Measurements from ENCODE around the gene GPR87. TPM values are rescaled to one million over a fixed set of nuclear protein-coding genes. Genes with fewer than 3 reads are reported as not detected.
A peak's percentile ranks its signal among the peaks of the same experiment; 100 is the strongest.

GPR87 gene
- total and polyA plus RNA-seq, 2 experiments from 2014 or later: 0.22 TPM; not detected in 1

DNA sequence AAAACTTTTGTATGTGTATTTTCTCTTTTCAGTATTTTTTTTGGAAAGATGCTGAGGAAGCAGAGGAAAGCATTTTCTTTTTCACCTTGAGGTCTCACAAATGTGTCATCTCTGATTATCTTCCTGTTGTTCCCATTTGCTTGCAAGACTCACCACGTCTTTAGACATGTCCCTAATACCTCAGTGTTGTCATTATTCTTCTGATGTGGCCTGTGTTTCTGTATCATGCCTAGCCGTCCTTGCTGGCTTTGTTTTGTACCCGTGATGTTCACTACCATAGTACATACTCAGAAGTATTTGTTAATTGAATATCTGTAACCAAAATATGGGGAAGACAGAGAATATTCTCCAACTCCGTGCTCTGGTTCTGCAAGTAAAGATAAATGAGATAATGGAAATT, 33.2 kb downstream of the GPR87 start:
- peaks cover 11% of the 10 kb centered on the region; the same call in 1 of the 2 replicates for H3F3A ChIP-seq (ENCODE audit: insufficient read depth)
- no peak overlapping the region for H3K27ac ChIP-seq
- no peaks in the 10 kb centered on the region for H3K36me3 ChIP-seq (ENCODE audit: low read depth)
- no peaks in the 10 kb centered on the region for H4K20me1 ChIP-seq (ENCODE audit: insufficient read depth)
- DNase-seq: no peak
- no peaks in the 10 kb centered on the region for H3K79me2 ChIP-seq (ENCODE audit: insufficient read depth)
- no peak for TF ChIP-seq EZH2phosphoT487 (IDR thresholded peaks at IDR 0.05; ENCODE audit: insufficient read depth, low read depth)
- no peaks in the 10 kb centered on the region for H3K9me2 ChIP-seq (ENCODE audit: insufficient read depth)
- no peaks in the 10 kb centered on the region for H3K27me3 ChIP-seq (replicated peaks; ENCODE audit: insufficient read depth)
- H3K9me3 ChIP-seq (ENCODE audit: low read depth): no peaks in the 10 kb centered on the region
- H3K4me2 ChIP-seq (ENCODE audit: unreplicated experiment): no peak overlapping the region
- peaks cover 5% of the 10 kb centered on the region; the same call in 1 of the 2 replicates for H3K4me1 ChIP-seq (ENCODE audit: insufficient read depth)
- no peak overlapping the region for H2AFZ ChIP-seq
- 62 to 63% methylated on average over 4 of the region's 4 CpGs for WGBS, 2 experiments (ENCODE audit: low coverage in 1 of 2, low lambda C conversion rate in 2 of 2, missing lambda C conversion rate in 2 of 2)
- in situ Hi-C loops (cut with MboI): no loop called here
- H3K9ac ChIP-seq: no peak overlapping the region
- no peak overlapping the region for H3K4me3 ChIP-seq

DNA sequence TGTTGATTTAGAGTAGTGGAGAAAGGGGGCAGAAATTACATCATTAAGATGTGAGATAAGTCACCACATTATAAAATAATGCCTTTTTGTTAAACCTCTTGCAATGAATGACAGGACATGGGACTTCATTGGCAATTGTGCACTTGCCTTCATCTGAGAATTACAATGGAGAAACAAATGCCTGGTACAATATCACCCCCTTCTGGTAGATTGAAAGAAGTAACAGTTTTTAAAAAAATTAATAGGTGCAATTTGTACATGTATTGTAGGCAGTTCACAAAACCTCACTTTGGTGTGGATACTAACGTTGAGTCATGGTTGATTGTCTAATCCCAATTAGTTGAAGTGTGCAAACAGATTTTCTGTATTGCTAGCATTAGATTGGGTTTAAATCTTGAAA, 33.7 kb downstream of the GPR87 start:
- Histone ChIP-seq H3K36me3 (ENCODE audit: low read depth) (no peaks in the 10 kb centered on the region), H3K9me3 (ENCODE audit: low read depth) (no peaks in the 10 kb centered on the region), H3K9me2 (ENCODE audit: insufficient read depth) (no peaks in the 10 kb centered on the region), H3K27me3 (replicated peaks; ENCODE audit: insufficient read depth) (no peaks in the 10 kb centered on the region), H3K27ac (no peak overlapping the region), H3F3A (ENCODE audit: insufficient read depth) (peaks cover 11% of the 10 kb centered on the region; the same call in 1 of the 2 replicates), H3K79me2 (ENCODE audit: insufficient read depth) (no peaks in the 10 kb centered on the region), H3K4me2 (ENCODE audit: unreplicated experiment) (no peak overlapping the region), H3K4me3 (no peak overlapping the region), H4K20me1 (ENCODE audit: insufficient read depth) (no peaks in the 10 kb centered on the region), H3K9ac (no peak overlapping the region), H3K4me1 (ENCODE audit: insufficient read depth) (peaks cover 5% of the 10 kb centered on the region; the same call in 1 of the 2 replicates), H2AFZ (no peak overlapping the region)
- in situ Hi-C loops (cut with MboI): no loop called here
- TF ChIP-seq EZH2phosphoT487 (IDR thresholded peaks at IDR 0.05; ENCODE audit: insufficient read depth, low read depth) (no peak), EZH2 (IDR thresholded peaks at IDR 0.05; ENCODE audit: insufficient read depth, poor library complexity, severe bottlenecking) (no peak)
- 0% methylated on average over 1 of the region's 1 CpG for WGBS, 2 experiments (ENCODE audit: low coverage in 1 of 2, low lambda C conversion rate in 2 of 2, missing lambda C conversion rate in 2 of 2)
- peak; percentile 56 for DNase-seq

- H3F3A ChIP-seq (ENCODE audit: insufficient read depth): peaks cover 11% of the 10 kb centered on the region; the same call in 1 of the 2 replicates
- in situ Hi-C loops (cut with MboI): no loop called here
- H3K9me3 ChIP-seq (ENCODE audit: low read depth): no peaks in the 10 kb centered on the region
- TF ChIP-seq EZH2phosphoT487 (IDR thresholded peaks at IDR 0.05; ENCODE audit: insufficient read depth, low read depth) (no peak), EZH2 (IDR thresholded peaks at IDR 0.05; ENCODE audit: insufficient read depth, poor library complexity, severe bottlenecking) (no peak)
- no peaks in the 10 kb centered on the region for H3K27me3 ChIP-seq (replicated peaks; ENCODE audit: insufficient read depth)
- H3K27ac ChIP-seq: no peak overlapping the region
- no peaks in the 10 kb centered on the region for H3K79me2 ChIP-seq (ENCODE audit: insufficient read depth)
- no peak for DNase-seq
- peaks cover 5% of the 10 kb centered on the region; the same call in 1 of the 2 replicates for H3K4me1 ChIP-seq (ENCODE audit: insufficient read depth)
- no peak overlapping the region for H2AFZ ChIP-seq
- H4K20me1 ChIP-seq (ENCODE audit: insufficient read depth): no peaks in the 10 kb centered on the region
- WGBS, 2 experiments (ENCODE audit: low coverage in 1 of 2, low lambda C conversion rate in 2 of 2, missing lambda C conversion rate in 2 of 2): 74 to 80% methylated on average over 9 of the region's 9 CpGs
- no peak overlapping the region for H3K4me3 ChIP-seq
- no peak overlapping the region for H3K4me2 ChIP-seq (ENCODE audit: unreplicated experiment)
- no peaks in the 10 kb centered on the region for H3K36me3 ChIP-seq (ENCODE audit: low read depth)
- no peaks in the 10 kb centered on the region for H3K9me2 ChIP-seq (ENCODE audit: insufficient read depth)
- H3K9ac ChIP-seq: no peak overlapping the region
These were observed 34.8 kb downstream of the GPR87 start for GRCh38 chr3:151281671-151282324.

DNA sequence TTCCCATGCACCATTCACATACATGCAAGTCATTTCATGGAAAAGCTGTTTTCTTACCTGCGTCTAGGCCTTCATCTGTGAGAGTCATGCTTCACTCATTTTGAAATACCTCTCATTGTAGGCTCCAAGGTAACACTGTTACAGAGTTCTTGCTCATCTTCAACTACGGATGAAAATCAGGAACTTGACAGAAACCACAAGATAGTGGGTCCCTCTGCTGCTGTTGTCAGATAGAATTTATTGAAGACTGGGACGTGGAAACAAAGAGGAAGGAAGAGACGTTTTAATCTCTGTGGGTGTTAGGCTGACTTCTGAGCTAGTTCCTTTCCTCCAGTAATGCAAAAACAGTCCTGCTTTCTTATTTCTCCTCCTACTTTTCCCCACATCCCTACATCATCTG, 38.4 kb downstream of the GPR87 start, which contains the start of gene P2RY14:
Gene P2RY14 (minus strand): TSS at position 313 of the 400 bp plus-strand sequence. CDS start 64,226 bp downstream, outside the sequence.
- Histone ChIP-seq H3K9me2 (ENCODE audit: insufficient read depth) (no peaks in the 10 kb centered on the region), H3K36me3 (ENCODE audit: low read depth) (no peaks in the 10 kb centered on the region), H4K20me1 (ENCODE audit: insufficient read depth) (no peaks in the 10 kb centered on the region), H2AFZ (no peak within 1 kb of the TSS), H3K4me2 (ENCODE audit: unreplicated experiment) (no peak within 1 kb of the TSS), H3K4me1 (ENCODE audit: insufficient read depth) (no peaks in the 10 kb centered on the region), H3K27me3 (replicated peaks; ENCODE audit: insufficient read depth) (no peaks in the 10 kb centered on the region), H3K9ac (no peak within 1 kb of the TSS), H3K4me3 (no peak within 1 kb of the TSS), H3K27ac (no peak within 1 kb of the TSS), H3F3A (ENCODE audit: insufficient read depth) (no peaks in the 10 kb centered on the region), H3K9me3 (ENCODE audit: low read depth) (no peaks in the 10 kb centered on the region), H3K79me2 (ENCODE audit: insufficient read depth) (no peaks in the 10 kb centered on the region)
- 70 to 71% methylated on average over 4 of the region's 4 CpGs for WGBS, 2 experiments (ENCODE audit: low coverage in 1 of 2, low lambda C conversion rate in 2 of 2, missing lambda C conversion rate in 2 of 2)
- no peak for DNase-seq
- TF ChIP-seq EZH2 (IDR thresholded peaks at IDR 0.05; ENCODE audit: insufficient read depth, poor library complexity, severe bottlenecking): no peak
- no peak for TF ChIP-seq EZH2phosphoT487 (IDR thresholded peaks at IDR 0.05; ENCODE audit: insufficient read depth, low read depth)
- in situ Hi-C loops (cut with MboI): loop anchor here (5.0 kb wide), 2 partner anchors 51 to 111 kb away; no protein-coding TSS in a partner anchor
